ENCODE results near the gene TOX2.

The TOX2 gene

DNA sequence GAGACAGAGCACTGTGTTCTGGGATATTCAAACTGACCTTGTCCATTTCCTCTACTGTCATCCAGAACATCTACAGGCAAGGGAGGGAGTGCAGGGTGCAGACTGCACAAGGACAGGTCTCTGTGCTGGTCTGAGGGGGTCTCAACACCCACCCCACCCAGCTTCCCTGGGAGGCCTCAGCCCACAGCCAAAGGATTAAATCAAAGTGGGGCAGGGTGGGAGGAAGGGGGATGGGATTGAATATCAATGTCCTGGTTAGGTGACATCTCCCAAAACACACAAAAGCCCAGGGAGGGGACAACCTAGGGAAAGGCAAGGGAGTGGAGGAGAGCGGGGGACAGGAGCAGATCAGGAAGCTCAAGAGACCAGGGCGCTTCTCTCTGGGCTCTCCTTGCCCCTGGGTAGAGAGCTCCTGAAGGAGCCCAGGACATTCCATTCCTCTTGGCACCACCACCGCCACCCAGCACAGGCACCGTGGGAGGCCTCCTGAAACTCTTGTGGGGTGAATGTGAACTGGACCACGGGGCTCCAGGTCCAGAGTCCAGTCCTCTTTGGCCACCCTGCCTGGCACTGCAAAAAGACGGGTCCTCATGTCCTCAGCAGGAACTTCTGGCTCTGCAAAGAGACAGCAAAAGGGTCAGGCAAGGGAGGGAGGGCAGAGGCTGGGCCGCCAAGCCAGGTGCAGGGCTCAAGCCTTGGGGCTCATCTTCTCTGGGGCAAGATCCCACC is 198.4 kb downstream of the TOX2 start:
- Histone ChIP-seq H3K27ac (ENCODE audit: extremely low read depth, low read depth, low read length) (no peak overlapping the region), H3K4me3 (ENCODE audit: low read depth, low read length) (no peak overlapping the region), H3K36me3 (ENCODE audit: control insufficient read depth in 2 of 2, insufficient read depth in 1 of 2, low read length in 2 of 2) (no peaks in the 10 kb centered on the region), H3K4me1 (ENCODE audit: control insufficient read depth, insufficient read depth, low read length) (no peaks in the 10 kb centered on the region; the same call in 1 of the 2 replicates), H3K9me3 (ENCODE audit: control insufficient read depth, insufficient read depth, low read depth, low read length) (no peaks in the 10 kb centered on the region)
- POLR2A ChIA-PET, result interaction anchor here (1.6 kb wide), 1 partner anchor 77 kb away, joined by 3 read pairs; no protein-coding TSS in a partner anchor
- no peak for TF ChIP-seq SETDB1 (IDR thresholded peaks at IDR 0.05; ENCODE audit: insufficient read length, low read length)
- TF ChIP-seq PRDM1 (tag by site-specific recombination; IDR thresholded peaks at IDR 0.05), result no peak
- TF ChIP-seq, protein P1, sequence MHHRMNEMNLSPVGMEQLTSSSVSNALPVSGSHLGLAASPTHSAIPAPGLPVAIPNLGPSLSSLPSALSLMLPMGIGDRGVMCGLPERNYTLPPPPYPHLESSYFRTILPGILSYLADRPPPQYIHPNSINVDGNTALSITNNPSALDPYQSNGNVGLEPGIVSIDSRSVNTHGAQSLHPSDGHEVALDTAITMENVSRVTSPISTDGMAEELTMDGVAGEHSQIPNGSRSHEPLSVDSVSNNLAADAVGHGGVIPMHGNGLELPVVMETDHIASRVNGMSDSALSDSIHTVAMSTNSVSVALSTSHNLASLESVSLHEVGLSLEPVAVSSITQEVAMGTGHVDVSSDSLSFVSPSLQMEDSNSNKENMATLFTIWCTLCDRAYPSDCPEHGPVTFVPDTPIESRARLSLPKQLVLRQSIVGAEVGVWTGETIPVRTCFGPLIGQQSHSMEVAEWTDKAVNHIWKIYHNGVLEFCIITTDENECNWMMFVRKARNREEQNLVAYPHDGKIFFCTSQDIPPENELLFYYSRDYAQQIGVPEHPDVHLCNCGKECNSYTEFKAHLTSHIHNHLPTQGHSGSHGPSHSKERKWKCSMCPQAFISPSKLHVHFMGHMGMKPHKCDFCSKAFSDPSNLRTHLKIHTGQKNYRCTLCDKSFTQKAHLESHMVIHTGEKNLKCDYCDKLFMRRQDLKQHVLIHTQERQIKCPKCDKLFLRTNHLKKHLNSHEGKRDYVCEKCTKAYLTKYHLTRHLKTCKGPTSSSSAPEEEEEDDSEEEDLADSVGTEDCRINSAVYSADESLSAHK (tag by site-specific recombination; IDR thresholded peaks at IDR 0.05), result no peak
- no peak for TF ChIP-seq ZNF433 (tag by site-specific recombination; IDR thresholded peaks at IDR 0.05; ENCODE audit: low read depth)
- TF ChIP-seq, protein P2, sequence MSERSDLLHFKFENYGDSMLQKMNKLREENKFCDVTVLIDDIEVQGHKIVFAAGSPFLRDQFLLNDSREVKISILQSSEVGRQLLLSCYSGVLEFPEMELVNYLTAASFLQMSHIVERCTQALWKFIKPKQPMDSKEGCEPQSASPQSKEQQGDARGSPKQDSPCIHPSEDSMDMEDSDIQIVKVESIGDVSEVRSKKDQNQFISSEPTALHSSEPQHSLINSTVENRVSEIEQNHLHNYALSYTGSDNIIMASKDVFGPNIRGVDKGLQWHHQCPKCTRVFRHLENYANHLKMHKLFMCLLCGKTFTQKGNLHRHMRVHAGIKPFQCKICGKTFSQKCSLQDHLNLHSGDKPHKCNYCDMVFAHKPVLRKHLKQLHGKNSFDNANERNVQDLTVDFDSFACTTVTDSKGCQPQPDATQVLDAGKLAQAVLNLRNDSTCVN (tag by site-specific recombination; optimal IDR thresholded peaks at IDR 0.05), result no peak
- TF ChIP-seq, protein P3, sequence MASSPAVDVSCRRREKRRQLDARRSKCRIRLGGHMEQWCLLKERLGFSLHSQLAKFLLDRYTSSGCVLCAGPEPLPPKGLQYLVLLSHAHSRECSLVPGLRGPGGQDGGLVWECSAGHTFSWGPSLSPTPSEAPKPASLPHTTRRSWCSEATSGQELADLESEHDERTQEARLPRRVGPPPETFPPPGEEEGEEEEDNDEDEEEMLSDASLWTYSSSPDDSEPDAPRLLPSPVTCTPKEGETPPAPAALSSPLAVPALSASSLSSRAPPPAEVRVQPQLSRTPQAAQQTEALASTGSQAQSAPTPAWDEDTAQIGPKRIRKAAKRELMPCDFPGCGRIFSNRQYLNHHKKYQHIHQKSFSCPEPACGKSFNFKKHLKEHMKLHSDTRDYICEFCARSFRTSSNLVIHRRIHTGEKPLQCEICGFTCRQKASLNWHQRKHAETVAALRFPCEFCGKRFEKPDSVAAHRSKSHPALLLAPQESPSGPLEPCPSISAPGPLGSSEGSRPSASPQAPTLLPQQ (tag by site-specific recombination; IDR thresholded peaks at IDR 0.05), result no peak
- TF ChIP-seq SCRT2 (tag by site-specific recombination; IDR thresholded peaks at IDR 0.05), result no peak
- no peak for TF ChIP-seq ZNF23 (tag by site-specific recombination; IDR thresholded peaks at IDR 0.05; ENCODE audit: borderline replicate concordance)
- CTCF ChIA-PET, result interaction anchor here (1.0 to 10.5 kb wide), 4 partner anchors 11 to 102 kb away, joined by 3 to 316 read pairs (median 24); partner anchors contain the start of gene JPH2

DNA sequence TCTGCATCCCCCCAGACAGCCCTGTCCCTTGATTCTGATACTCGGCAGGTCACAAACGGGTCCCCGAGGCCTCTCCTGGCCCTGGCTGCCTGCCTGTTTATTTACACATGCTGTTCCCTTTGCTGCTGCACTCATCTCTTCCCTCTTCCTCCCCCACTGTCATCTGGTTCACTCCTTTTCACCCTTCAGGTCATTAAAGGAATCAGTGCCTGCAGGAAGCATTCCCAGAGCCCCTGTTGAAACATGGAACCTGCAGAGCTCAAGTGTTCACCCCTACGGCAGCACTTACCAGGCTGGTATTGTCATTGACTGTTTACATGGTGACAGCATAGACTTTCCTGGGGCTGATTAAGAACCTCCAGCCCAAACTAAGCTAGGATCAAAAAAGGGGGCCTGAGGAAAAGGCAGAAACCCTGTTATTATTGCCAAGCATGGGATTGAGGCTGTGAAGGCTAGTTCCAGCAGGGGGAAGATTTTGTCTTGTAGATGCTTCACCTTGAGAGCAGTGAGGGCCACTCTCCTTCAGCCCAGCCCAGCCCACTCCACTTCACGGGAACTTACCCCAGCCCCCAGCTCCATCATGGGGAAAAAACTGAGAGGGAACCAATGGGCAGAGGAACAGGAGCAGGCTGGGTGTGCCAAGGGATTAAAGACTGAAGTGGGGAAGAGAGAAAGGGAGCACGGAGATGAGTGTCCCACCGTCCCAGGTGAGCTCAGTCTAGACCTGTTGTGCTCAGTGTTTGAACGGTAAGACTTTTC is 199.1 kb downstream of the TOX2 start:
- TF ChIP-seq HOXC10 (CRISPR knock-in tag; IDR thresholded peaks at IDR 0.05), result no peak
- no peak for TF ChIP-seq ZNF416 (tag by site-specific recombination; IDR thresholded peaks at IDR 0.05)
- no peak for TF ChIP-seq ZNF623 (tag by site-specific recombination; IDR thresholded peaks at IDR 0.05)
- peak; percentile 31; the same call in 1 of the 2 replicates for TF ChIP-seq FEZF1 (tag by site-specific recombination; IDR thresholded peaks at IDR 0.05)
- TF ChIP-seq ZNF292 (tag by site-specific recombination; IDR thresholded peaks at IDR 0.05; ENCODE audit: borderline replicate concordance, low read depth), result no peak
- peak; percentile 96 for TF ChIP-seq ZIC2 (tag by site-specific recombination; IDR thresholded peaks at IDR 0.05)
- TF ChIP-seq, protein P4, sequence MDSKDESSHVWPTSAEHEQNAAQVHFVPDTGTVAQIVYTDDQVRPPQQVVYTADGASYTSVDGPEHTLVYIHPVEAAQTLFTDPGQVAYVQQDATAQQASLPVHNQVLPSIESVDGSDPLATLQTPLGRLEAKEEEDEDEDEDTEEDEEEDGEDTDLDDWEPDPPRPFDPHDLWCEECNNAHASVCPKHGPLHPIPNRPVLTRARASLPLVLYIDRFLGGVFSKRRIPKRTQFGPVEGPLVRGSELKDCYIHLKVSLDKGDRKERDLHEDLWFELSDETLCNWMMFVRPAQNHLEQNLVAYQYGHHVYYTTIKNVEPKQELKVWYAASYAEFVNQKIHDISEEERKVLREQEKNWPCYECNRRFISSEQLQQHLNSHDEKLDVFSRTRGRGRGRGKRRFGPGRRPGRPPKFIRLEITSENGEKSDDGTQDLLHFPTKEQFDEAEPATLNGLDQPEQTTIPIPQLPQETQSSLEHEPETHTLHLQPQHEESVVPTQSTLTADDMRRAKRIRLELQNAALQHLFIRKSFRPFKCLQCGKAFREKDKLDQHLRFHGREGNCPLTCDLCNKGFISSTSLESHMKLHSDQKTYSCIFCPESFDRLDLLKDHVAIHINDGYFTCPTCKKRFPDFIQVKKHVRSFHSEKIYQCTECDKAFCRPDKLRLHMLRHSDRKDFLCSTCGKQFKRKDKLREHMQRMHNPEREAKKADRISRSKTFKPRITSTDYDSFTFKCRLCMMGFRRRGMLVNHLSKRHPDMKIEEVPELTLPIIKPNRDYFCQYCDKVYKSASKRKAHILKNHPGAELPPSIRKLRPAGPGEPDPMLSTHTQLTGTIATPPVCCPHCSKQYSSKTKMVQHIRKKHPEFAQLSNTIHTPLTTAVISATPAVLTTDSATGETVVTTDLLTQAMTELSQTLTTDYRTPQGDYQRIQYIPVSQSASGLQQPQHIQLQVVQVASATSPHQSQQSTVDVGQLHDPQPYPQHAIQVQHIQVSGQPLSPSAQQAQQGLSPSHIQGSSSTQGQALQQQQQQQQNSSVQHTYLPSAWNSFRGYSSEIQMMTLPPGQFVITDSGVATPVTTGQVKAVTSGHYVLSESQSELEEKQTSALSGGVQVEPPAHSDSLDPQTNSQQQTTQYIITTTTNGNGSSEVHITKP (tag by site-specific recombination; IDR thresholded peaks at IDR 0.05), result peak; percentile 68
- no peak for TF ChIP-seq ZNF777 (tag by site-specific recombination; IDR thresholded peaks at IDR 0.05; ENCODE audit: borderline replicate concordance)
- TF ChIP-seq ZNF341 (tag by site-specific recombination; IDR thresholded peaks at IDR 0.05; ENCODE audit: low read depth), result peak; percentile 42; the same call in 1 of the 2 replicates
- 0 out of 2 replicates have a peak, but pooled peaks have one; percentile 16 for TF ChIP-seq ZNF335 (tag by site-specific recombination; conservative IDR thresholded peaks at IDR 0.05)
- POLR2A ChIA-PET, result interaction anchor here (0.5 kb wide), 1 partner anchor 110 kb away, joined by 5 read pairs; no protein-coding TSS in a partner anchor

More for the DNA sequence above, 199.1 kb downstream of the TOX2 start:
- Histone ChIP-seq H3K9me3 (ENCODE audit: control insufficient read depth, insufficient read depth, low read depth, low read length) (no peaks in the 10 kb centered on the region), H3K4me3 (ENCODE audit: low read depth, low read length) (no peak overlapping the region), H3K4me1 (ENCODE audit: control insufficient read depth, insufficient read depth, low read length) (no peaks in the 10 kb centered on the region; the same call in 1 of the 2 replicates), H3K27ac (ENCODE audit: extremely low read depth, low read depth, low read length) (no peak overlapping the region), H3K36me3 (ENCODE audit: control insufficient read depth in 2 of 2, insufficient read depth in 1 of 2, low read length in 2 of 2) (no peaks in the 10 kb centered on the region)
- CTCF ChIA-PET, result interaction anchor here (0.6 to 10.5 kb wide), 8 partner anchors 10 to 498 kb away, joined by 3 to 316 read pairs (median 4); partner anchors contain the start of gene JPH2

Data from HEK293 (cell line).